CD14-positive monocyte (primary cell): Measurements from ENCODE around the gene MCF2L. TPM values are rescaled to one million over a fixed set of nuclear protein-coding genes. Genes with fewer than 3 reads are reported as not detected.

Experiments used
- DNase-seq, 3 donors: peaks; one replicate each; pipeline ENCODE4 v3.0.0-alpha.2; 2011 to 2022
- H2AFZ ChIP-seq: 2 replicates; pipeline ENCODE4 v1.6.0; 2012; ENCODE audit warnings: mild to moderate bottlenecking, low read depth, low read length, inconsistent platforms; ENCODE audit not compliant: insufficient read depth, poor library complexity, severe bottlenecking
- H3K27ac ChIP-seq, 2 donors: 1 replicate in 1 of 2; 2 replicates in 1 of 2; pipeline ENCODE4 v1.5.1; 2012 to 2013; ENCODE audit warnings: low read length in 2 of 2, control low read depth in 1 of 2, inconsistent platforms in 1 of 2, low read depth in 1 of 2, mild to moderate bottlenecking in 1 of 2
- H3K27me3 ChIP-seq, 2 donors: one replicate each; pipeline versions ENCODE4 v1.6.0 to v1.6.1; 2011 to 2013; ENCODE audit warnings: low read length in 2 of 2; ENCODE audit not compliant: control insufficient read depth in 2 of 2, insufficient read depth in 2 of 2
- H3K36me3 ChIP-seq, 2 donors: replicated peaks in 1 of 2; 1 replicate in 1 of 2; 2 replicates in 1 of 2; pipeline versions ENCODE4 v1.5.1 to v1.6.1; 2012 to 2013; ENCODE audit warnings: low read length in 2 of 2, control low read depth in 1 of 2, inconsistent platforms in 1 of 2, mild to moderate bottlenecking in 1 of 2; ENCODE audit not compliant: insufficient read depth in 2 of 2, control insufficient read depth in 1 of 2
- H3K4me1 ChIP-seq, 2 donors: 1 replicate in 1 of 2; 2 replicates in 1 of 2; pipeline versions ENCODE4 v1.5.1 to v1.6.1; 2012 to 2013; ENCODE audit warnings: low read length in 2 of 2, control low read depth in 1 of 2, inconsistent platforms in 1 of 2, mild to moderate bottlenecking in 1 of 2, moderate library complexity in 1 of 2; ENCODE audit not compliant: insufficient read depth in 2 of 2, control insufficient read depth in 1 of 2
- H3K4me2 ChIP-seq: replicated peaks from 2 replicates; pipeline ENCODE3; 2012; ENCODE audit warnings: low read length, moderate library complexity, mild to moderate bottlenecking; ENCODE audit not compliant: poor library complexity, severe bottlenecking; ENCODE audit errors: extremely low read depth
- H3K4me3 ChIP-seq, 3 experiments: fragments of 200-600 bp in 1 of 3; sonication (generic) in 1 of 3; replicated peaks in 1 of 3; 1 replicate in 2 of 3; 2 replicates in 1 of 3; pipeline ENCODE4 v1.5.1; 2011 to 2013; ENCODE audit warnings: low read length in 3 of 3, mild to moderate bottlenecking in 3 of 3, control low read depth in 2 of 3, low read depth in 2 of 3, inconsistent platforms in 1 of 3, moderate library complexity in 1 of 3
- H3K79me2 ChIP-seq: 2 replicates; pipeline ENCODE4 v1.6.0; 2012; ENCODE audit warnings: mild to moderate bottlenecking, control low read depth, inconsistent platforms, low read length, moderate library complexity; ENCODE audit not compliant: insufficient read depth
- H3K9ac ChIP-seq: 2 replicates; pipeline ENCODE4 v1.6.0; 2017; ENCODE audit warnings: low read length, mild to moderate bottlenecking; ENCODE audit not compliant: insufficient read depth, poor library complexity, severe bottlenecking
- H3K9me3 ChIP-seq, 2 donors: replicated peaks in 1 of 2; 1 replicate in 1 of 2; 2 replicates in 1 of 2; pipeline versions ENCODE4 v1.5.1 to v1.6.1; 2012 to 2013; ENCODE audit warnings: low read length in 2 of 2, control low read depth in 1 of 2; ENCODE audit not compliant: control insufficient read depth in 1 of 2, insufficient read depth in 1 of 2
- H4K20me1 ChIP-seq: 2 replicates; pipeline ENCODE4 v1.6.0; 2012; ENCODE audit warnings: mild to moderate bottlenecking, low read length, control low read depth, moderate library complexity; ENCODE audit not compliant: insufficient read depth
- H3K27ac Mint-ChIP-seq, 7 donors: one replicate each; pipeline ENCODE4 v1.8.0; 2020; ENCODE audit warnings: mild to moderate bottlenecking in 7 of 7, mixed read lengths in 7 of 7, moderate library complexity in 6 of 7, inconsistent platforms in 2 of 7
- H3K27me3 Mint-ChIP-seq, 3 donors: one replicate each; pipeline ENCODE4 v1.8.0; 2021 to 2022; ENCODE audit warnings: low read depth in 3 of 3, mild to moderate bottlenecking in 3 of 3, mixed read lengths in 3 of 3, moderate library complexity in 3 of 3, inconsistent platforms in 1 of 3
- H3K36me3 Mint-ChIP-seq, 2 donors: one replicate each; pipeline ENCODE4 v1.8.0; 2020; ENCODE audit warnings: mixed read lengths in 2 of 2, inconsistent platforms in 1 of 2, mild to moderate bottlenecking in 1 of 2
- H3K4me1 Mint-ChIP-seq: one replicate; pipeline ENCODE4 v1.8.0; 2020; ENCODE audit warnings: mild to moderate bottlenecking, mixed read lengths
- H3K4me3 Mint-ChIP-seq, 2 donors: one replicate each; pipeline ENCODE4 v1.8.0; 2020; ENCODE audit warnings: mild to moderate bottlenecking in 2 of 2, mixed read lengths in 2 of 2, moderate library complexity in 1 of 2
- H3K9me3 Mint-ChIP-seq, 7 donors: one replicate each; pipeline ENCODE4 v1.8.0; 2020 to 2022; ENCODE audit warnings: mixed read lengths in 7 of 7, mild to moderate bottlenecking in 6 of 7, moderate library complexity in 6 of 7, inconsistent platforms in 2 of 7
- CTCF ChIP-seq: fragments of 200-600 bp; IDR thresholded peaks from one replicate; pipeline ENCODE4 v1.8.0; 2022; ENCODE audit warnings: antibody characterized with exemption, mild to moderate bottlenecking
- WGBS: methylation state at CpG from one replicate; pipeline ENCODE4 v1.1.5; 2013; ENCODE audit warnings: missing lambda C conversion rate; ENCODE audit not compliant: insufficient coverage; 5-methylcytosine and 5-hydroxymethylcytosine counted together
- intact Hi-C, 2 donors: fragments of 100-400 bp; cut with micrococcal nuclease; formaldehyde crosslinking; loops; one replicate each; pipeline versions ENCODE4 v1.15.0 to v1.15.1; 2023
- polyA plus RNA-seq, 3 donors: library from polyadenylated mRNA; depleted of rRNA in 1 of 3; unstranded in 2 of 3; stranded (reverse) in 1 of 3; fragments of 300-500 nt in 2 of 3; fragments of >200 nt in 1 of 3; fragmentation: Illumina TruSeq in 2 of 3; gene quantifications; 1 replicate in 2 of 3; 2 replicates in 1 of 3; pipeline ENCODE4 v1.2.3, GENCODE V29; 2012 to 2021

The MCF2L gene
- polyA plus RNA-seq, 3 donors, result not detected

- Histone ChIP-seq H2AFZ (no peak overlapping the region), H4K20me1 (no peaks in the 10 kb centered on the region), H3K79me2 (no peaks in the 10 kb centered on the region), H3K27ac (no peak overlapping the region), H3K9me3 (peaks cover 0 to 5% of the 10 kb centered on the region in 2 donors), H3K4me2 (no peak overlapping the region), H3K9ac (no peak overlapping the region), H3K36me3 (no peaks in the 10 kb centered on the region), H3K27me3 (peaks cover 5 to 25% of the 10 kb centered on the region in 2 donors), H3K4me3 (no peak overlapping the region), H3K4me1 (peaks cover 4 to 9% of the 10 kb centered on the region in 2 donors)
- WGBS, result 88% methylated on average over 9 of the region's 18 CpGs
- intact Hi-C loops, result no loop called here
- Mint-ChIP-seq H3K27ac (no peak overlapping the region), H3K9me3 (peaks cover 5 to 14% (median 9%) of the 10 kb centered on the region in 7 donors), H3K27me3 (peaks cover 17 to 41% (median 28%) of the 10 kb centered on the region in 3 donors), H3K4me3 (no peak overlapping the region), H3K36me3 (no peaks in the 10 kb centered on the region), H3K4me1 (peaks cover 10% of the 10 kb centered on the region)
- DNase-seq, result no peak
- TF ChIP-seq CTCF, result no peak
These were observed 157.5 kb downstream of the MCF2L start for GRCh38 chr13:113126265-113127150.

GRCh38 chr13:113129480-113129879, 160.5 kb downstream of the MCF2L start:
- intact Hi-C loops, result no loop called here
- peak overlapping the region; percentile 65 to 79 for H3K4me3 Mint-ChIP-seq
- peak overlapping the region in 2 of 3 experiments; percentile 31 to 61 for H3K4me3 ChIP-seq

More at GRCh38 chr13:113129480-113129879, 160.5 kb downstream of the MCF2L start:
- H3K36me3 Mint-ChIP-seq, result no peaks in the 10 kb centered on the region
- peaks cover 18 to 61% (median 49%) of the 10 kb centered on the region in 3 donors for H3K27me3 Mint-ChIP-seq
- peaks cover 10% of the 10 kb centered on the region for H3K4me1 Mint-ChIP-seq
- Histone ChIP-seq H3K4me1 (peaks cover 4 to 9% of the 10 kb centered on the region in 2 donors), H3K9me3 (peaks cover 0 to 5% of the 10 kb centered on the region in 2 donors), H4K20me1 (no peaks in the 10 kb centered on the region), H3K9ac (peak overlapping the region; percentile 10), H3K79me2 (no peaks in the 10 kb centered on the region), H3K36me3 (no peaks in the 10 kb centered on the region), H3K4me2 (peak overlapping the region; percentile 32), H2AFZ (peak overlapping the region; percentile 79), H3K27me3 (peaks cover 9 to 44% of the 10 kb centered on the region in 2 donors), H3K27ac (no peak overlapping the region)
- peaks cover 5 to 19% (median 11%) of the 10 kb centered on the region in 7 donors for H3K9me3 Mint-ChIP-seq
- no peak for DNase-seq
- 65% methylated on average over 27 of the region's 27 CpGs for WGBS
- H3K27ac Mint-ChIP-seq, result peak overlapping the region in 1 of 7 donors; percentile 49
- TF ChIP-seq CTCF, result no peak
